Kidney epithelial cell (primary cell): ENCODE data around the gene SPATA16. TPM values are rescaled to one million over a fixed set of nuclear protein-coding genes. Genes with fewer than 3 reads are reported as not detected.

Source experiments
- DNase-seq: peaks from one replicate; pipeline ENCODE4 v3.0.0-alpha.2; 2010; ENCODE audit warnings: low read depth
- H3K27me3 ChIP-seq: 2 replicates; pipeline ENCODE4 v1.6.0; 2011; ENCODE audit warnings: low read length; ENCODE audit not compliant: control insufficient read depth, insufficient read depth
- H3K36me3 ChIP-seq: 2 replicates; pipeline ENCODE4 v1.5.1; 2011; ENCODE audit warnings: low read length; ENCODE audit not compliant: control insufficient read depth, insufficient read depth
- H3K4me3 ChIP-seq: 2 replicates; pipeline ENCODE4 v1.5.1; 2011; ENCODE audit warnings: low read depth, mild to moderate bottlenecking, control low read depth, low read length
- total RNA-seq: library from RNA; depleted of rRNA; stranded (reverse); fragments of >200 nt; gene quantifications from 2 replicates; pipeline ENCODE4 v1.2.3, GENCODE V29; 2015
- TF ChIP-seq, protein P1 (sequence below): IDR thresholded peaks from 2 replicates; pipeline ENCODE4 v1.5.1; 2011; ENCODE audit warnings: mild to moderate bottlenecking, moderate library complexity, low read length, control low read depth, inconsistent platforms; ENCODE audit not compliant: insufficient read depth, poor library complexity, severe bottlenecking

SPATA16 gene
- total RNA-seq, 1 donor from 2014 or later, result not detected

DNA sequence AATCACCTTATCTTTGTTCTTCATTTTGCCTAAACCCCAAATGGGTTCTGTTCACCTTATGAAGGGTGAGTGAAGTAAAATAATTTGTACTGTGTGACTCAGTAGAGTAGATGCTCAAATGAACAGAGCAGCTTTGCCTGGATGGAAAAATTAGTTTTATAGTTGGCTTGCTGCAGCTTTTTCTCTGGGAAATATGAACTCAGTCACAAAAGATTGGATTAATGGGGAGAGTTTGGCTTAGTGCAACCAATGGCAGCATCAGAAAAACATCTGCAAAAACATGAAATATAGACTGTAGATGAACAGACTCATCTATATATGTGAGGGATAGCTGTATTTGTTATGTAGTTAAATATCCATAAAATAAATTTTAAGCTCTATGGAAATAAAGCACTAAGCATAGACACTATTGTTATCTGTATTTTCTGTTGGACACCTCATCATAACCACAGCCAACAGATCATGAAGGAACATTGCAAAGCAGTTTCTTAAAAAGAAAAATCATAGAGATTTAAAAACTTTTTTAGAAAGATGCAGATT lies 209.2 kb downstream of the SPATA16 start:
- TF ChIP-seq, protein P1, sequence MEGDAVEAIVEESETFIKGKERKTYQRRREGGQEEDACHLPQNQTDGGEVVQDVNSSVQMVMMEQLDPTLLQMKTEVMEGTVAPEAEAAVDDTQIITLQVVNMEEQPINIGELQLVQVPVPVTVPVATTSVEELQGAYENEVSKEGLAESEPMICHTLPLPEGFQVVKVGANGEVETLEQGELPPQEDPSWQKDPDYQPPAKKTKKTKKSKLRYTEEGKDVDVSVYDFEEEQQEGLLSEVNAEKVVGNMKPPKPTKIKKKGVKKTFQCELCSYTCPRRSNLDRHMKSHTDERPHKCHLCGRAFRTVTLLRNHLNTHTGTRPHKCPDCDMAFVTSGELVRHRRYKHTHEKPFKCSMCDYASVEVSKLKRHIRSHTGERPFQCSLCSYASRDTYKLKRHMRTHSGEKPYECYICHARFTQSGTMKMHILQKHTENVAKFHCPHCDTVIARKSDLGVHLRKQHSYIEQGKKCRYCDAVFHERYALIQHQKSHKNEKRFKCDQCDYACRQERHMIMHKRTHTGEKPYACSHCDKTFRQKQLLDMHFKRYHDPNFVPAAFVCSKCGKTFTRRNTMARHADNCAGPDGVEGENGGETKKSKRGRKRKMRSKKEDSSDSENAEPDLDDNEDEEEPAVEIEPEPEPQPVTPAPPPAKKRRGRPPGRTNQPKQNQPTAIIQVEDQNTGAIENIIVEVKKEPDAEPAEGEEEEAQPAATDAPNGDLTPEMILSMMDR, result no peak
- no peaks in the 10 kb centered on the region for H3K36me3 ChIP-seq
- DNase-seq, result no peak
- no peaks in the 10 kb centered on the region for H3K27me3 ChIP-seq
- no peak overlapping the region for H3K4me3 ChIP-seq

DNA sequence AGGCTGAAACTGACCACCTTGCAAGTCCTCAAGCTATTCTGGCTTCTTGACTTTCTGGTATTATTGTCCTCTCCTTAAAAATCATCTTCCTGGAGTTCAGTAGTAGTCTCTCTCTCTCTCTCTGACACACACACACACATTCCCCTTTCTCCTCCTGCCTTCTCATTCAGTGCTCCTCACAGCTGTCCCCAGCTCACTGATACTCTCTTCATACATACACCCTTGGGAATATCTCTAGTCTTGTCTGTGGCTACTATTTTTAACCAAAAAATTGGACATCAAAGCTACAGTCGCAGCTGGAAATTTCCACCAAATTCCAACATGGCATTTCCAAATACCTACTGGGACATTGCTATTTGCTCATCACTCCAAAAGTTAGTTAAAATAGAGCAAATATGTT lies 211.6 kb downstream of the SPATA16 start:
- Histone ChIP-seq H3K4me3 (no peak overlapping the region), H3K36me3 (no peaks in the 10 kb centered on the region), H3K27me3 (no peaks in the 10 kb centered on the region)
- no peak for DNase-seq
- TF ChIP-seq, protein P1, result no peak

GRCh38 chr3:172924546-172924945 lies 216.5 kb downstream of the SPATA16 start:
- H3K27me3 ChIP-seq, result no peaks in the 10 kb centered on the region
- H3K36me3 ChIP-seq, result no peaks in the 10 kb centered on the region
- no peak for DNase-seq
- TF ChIP-seq, protein P1, result no peak
- H3K4me3 ChIP-seq, result no peak overlapping the region

DNA sequence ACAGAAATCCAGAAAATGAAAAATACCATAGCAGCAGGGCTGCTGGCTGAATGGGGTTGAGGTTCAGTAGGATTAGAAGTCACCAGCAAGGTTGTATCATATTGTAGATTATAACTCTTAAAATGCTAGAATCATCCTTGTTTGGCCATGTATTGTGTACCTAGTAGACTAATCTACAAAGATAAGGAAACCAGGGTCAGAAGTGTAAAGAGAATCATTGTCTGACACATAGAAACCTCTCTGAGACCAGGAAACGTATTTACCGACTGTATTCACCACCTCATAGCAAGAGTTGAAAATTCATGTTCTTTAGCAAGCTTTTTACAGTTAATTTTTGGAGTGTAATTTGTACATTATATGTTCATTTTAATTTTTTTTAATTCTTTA lies 221.7 kb downstream of the SPATA16 start:
- H3K36me3 ChIP-seq, result no peaks in the 10 kb centered on the region
- no peak overlapping the region for H3K4me3 ChIP-seq
- TF ChIP-seq, protein P1, result no peak
- DNase-seq, result no peak
- no peaks in the 10 kb centered on the region for H3K27me3 ChIP-seq

GRCh38 chr3:172918568-172919296 lies 222.3 kb downstream of the SPATA16 start:
- no peak overlapping the region for H3K4me3 ChIP-seq
- DNase-seq, result no peak
- no peaks in the 10 kb centered on the region for H3K36me3 ChIP-seq
- TF ChIP-seq, protein P1, result no peak
- no peaks in the 10 kb centered on the region for H3K27me3 ChIP-seq

DNA sequence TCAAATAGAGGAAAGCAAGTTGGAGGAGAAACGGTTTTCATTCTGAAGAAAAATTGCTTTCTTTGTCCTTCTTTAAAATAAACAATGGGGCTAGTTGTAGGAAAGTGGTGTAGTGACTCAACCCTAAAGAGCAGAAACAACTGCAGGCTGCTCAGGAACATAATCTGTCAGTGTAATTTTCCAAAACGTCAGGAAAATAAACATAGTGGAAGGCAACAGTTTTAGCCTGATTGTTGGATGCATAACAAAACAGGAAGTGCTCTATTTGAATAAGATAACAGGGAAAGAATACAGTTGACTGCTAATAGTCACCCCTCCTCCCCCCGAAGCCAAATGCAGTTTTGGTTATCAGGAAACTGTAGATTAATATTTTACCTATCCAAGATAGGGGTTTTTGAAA lies 222.9 kb downstream of the SPATA16 start:
- Histone ChIP-seq H3K36me3 (no peaks in the 10 kb centered on the region), H3K4me3 (no peak overlapping the region), H3K27me3 (no peaks in the 10 kb centered on the region)
- TF ChIP-seq, protein P1, result no peak
- no peak for DNase-seq
